Stimulated activated naive B cell treated with anti-CD40 and anti-IgM and Interleukin-4, amounts not matched to agents 10 μg/mL and 1 μg/mL and 100 μg/mL, for 72 hours (primary cell): ENCODE measurements around the gene RAPSN.

Source experiments
- ATAC-seq, 2 donors: fragments of 150-1000 bp; cut with Tn5 transposase; replicated peaks; 2 replicates each; pipeline ENCODE4 v1.10.0; 2021; ENCODE audit warnings: moderate library complexity in 1 of 2
- DNase-seq: peaks from one replicate; pipeline ENCODE4 v3.0.0; 2021
- H3K27ac Mint-ChIP-seq: one replicate; pipeline ENCODE4 v1.8.0; 2022; ENCODE audit warnings: mild to moderate bottlenecking, mixed read lengths
- H3K27me3 Mint-ChIP-seq, 2 donors: one replicate each; pipeline ENCODE4 v1.8.0; 2022; ENCODE audit warnings: mixed read lengths in 2 of 2
- H3K36me3 Mint-ChIP-seq, 2 donors: one replicate each; pipeline ENCODE4 v1.8.0; 2022; ENCODE audit warnings: mixed read lengths in 2 of 2, mild to moderate bottlenecking in 1 of 2
- H3K4me1 Mint-ChIP-seq, 2 donors: one replicate each; pipeline ENCODE4 v1.8.0; 2022; ENCODE audit warnings: mixed read lengths in 2 of 2, mild to moderate bottlenecking in 1 of 2
- H3K4me3 Mint-ChIP-seq, 2 donors: one replicate each; pipeline ENCODE4 v1.8.0; 2022; ENCODE audit warnings: mild to moderate bottlenecking in 2 of 2, mixed read lengths in 2 of 2, moderate library complexity in 1 of 2
- H3K9me3 Mint-ChIP-seq, 2 donors: one replicate each; pipeline ENCODE4 v1.8.0; 2022; ENCODE audit warnings: mixed read lengths in 2 of 2, mild to moderate bottlenecking in 1 of 2

Gene RAPSN

GRCh38 chr11:47389577-47390421, 59.1 kb downstream of the RAPSN start:
- DNase-seq (no peak), ATAC-seq (no peak)
- H3K27me3 Mint-ChIP-seq: no peaks in the 10 kb centered on the region
- H3K4me3 Mint-ChIP-seq: no peak overlapping the region
- H3K36me3 Mint-ChIP-seq: no peaks in the 10 kb centered on the region
- H3K27ac Mint-ChIP-seq: peak overlapping the region; percentile 88
- peaks cover 38 to 67% of the 10 kb centered on the region in 2 donors for H3K4me1 Mint-ChIP-seq
- H3K9me3 Mint-ChIP-seq: no peaks in the 10 kb centered on the region

GRCh38 chr11:47388697-47389576, 60.0 kb downstream of the RAPSN start:
- Mint-ChIP-seq H3K9me3 (no peaks in the 10 kb centered on the region), H3K36me3 (no peaks in the 10 kb centered on the region), H3K27me3 (no peaks in the 10 kb centered on the region), H3K27ac (peak overlapping the region; percentile 82), H3K4me1 (peaks cover 34 to 59% of the 10 kb centered on the region in 2 donors), H3K4me3 (no peak overlapping the region)
- DNase-seq (no peak), ATAC-seq (no peak)

- Mint-ChIP-seq H3K4me3 (no peak overlapping the region), H3K9me3 (no peaks in the 10 kb centered on the region), H3K36me3 (no peaks in the 10 kb centered on the region), H3K4me1 (peaks cover 31 to 50% of the 10 kb centered on the region in 2 donors), H3K27ac (peak overlapping the region; percentile 51), H3K27me3 (no peaks in the 10 kb centered on the region)
- peak; percentile 26 to 32 for ATAC-seq
- no peak for DNase-seq
These were observed 60.8 kb downstream of the RAPSN start for GRCh38 chr11:47387944-47388696.
